Measurements from ENCODE around the gene THAP2. TPM values are rescaled to one million over a fixed set of nuclear protein-coding genes. Genes with fewer than 3 reads are reported as not detected.
"Not testable (repeated sequence)": the region's sequence is repeated elsewhere in the genome, so short reads cannot be mapped to it uniquely, and the experiment has no call there.

Gene THAP2
- total RNA-seq, 2 donors from 2014 or later: 2.4 to 4.8 TPM

GRCh38 chr12:71693126-71693525 lies 29.0 kb downstream of the THAP2 start:
- no peak for DNase-seq (ENCODE audit: low spot score)
- 98% methylated on average over 7 of the region's 7 CpGs for WGBS
- intact Hi-C loops (cut with DNase I): no loop called here
- no peaks in the 10 kb centered on the region for H3K36me3 ChIP-seq
- H3K4me3 ChIP-seq: no peak overlapping the region
- H3K9me3 ChIP-seq: no peaks in the 10 kb centered on the region
- H3K4me1 ChIP-seq (replicated peaks): no peaks in the 10 kb centered on the region
- TF ChIP-seq, protein P1, sequence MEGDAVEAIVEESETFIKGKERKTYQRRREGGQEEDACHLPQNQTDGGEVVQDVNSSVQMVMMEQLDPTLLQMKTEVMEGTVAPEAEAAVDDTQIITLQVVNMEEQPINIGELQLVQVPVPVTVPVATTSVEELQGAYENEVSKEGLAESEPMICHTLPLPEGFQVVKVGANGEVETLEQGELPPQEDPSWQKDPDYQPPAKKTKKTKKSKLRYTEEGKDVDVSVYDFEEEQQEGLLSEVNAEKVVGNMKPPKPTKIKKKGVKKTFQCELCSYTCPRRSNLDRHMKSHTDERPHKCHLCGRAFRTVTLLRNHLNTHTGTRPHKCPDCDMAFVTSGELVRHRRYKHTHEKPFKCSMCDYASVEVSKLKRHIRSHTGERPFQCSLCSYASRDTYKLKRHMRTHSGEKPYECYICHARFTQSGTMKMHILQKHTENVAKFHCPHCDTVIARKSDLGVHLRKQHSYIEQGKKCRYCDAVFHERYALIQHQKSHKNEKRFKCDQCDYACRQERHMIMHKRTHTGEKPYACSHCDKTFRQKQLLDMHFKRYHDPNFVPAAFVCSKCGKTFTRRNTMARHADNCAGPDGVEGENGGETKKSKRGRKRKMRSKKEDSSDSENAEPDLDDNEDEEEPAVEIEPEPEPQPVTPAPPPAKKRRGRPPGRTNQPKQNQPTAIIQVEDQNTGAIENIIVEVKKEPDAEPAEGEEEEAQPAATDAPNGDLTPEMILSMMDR (IDR thresholded peaks at IDR 0.05): no peak
- TF ChIP-seq POLR2AphosphoS5 (IDR thresholded peaks at IDR 0.05): no peak
- TF ChIP-seq POLR2A (IDR thresholded peaks at IDR 0.05): no peak
- H3K27ac ChIP-seq: no peak overlapping the region
- no peaks in the 10 kb centered on the region for H3K27me3 ChIP-seq (replicated peaks; ENCODE audit: insufficient read depth)

- intact Hi-C loops (cut with DNase I); H3K4me3 ChIP-seq; H3K9me3 ChIP-seq; DNase-seq (ENCODE audit: low spot score); H3K27ac ChIP-seq; H3K4me1 ChIP-seq (replicated peaks); H3K27me3 ChIP-seq (replicated peaks; ENCODE audit: insufficient read depth); H3K36me3 ChIP-seq: not testable (repeated sequence)
- WGBS: 95% methylated on average over 5 of the region's 5 CpGs
These were observed 29.6 kb downstream of the THAP2 start for GRCh38 chr12:71693651-71694050.

GRCh38 chr12:71694099-71694820 lies 30.2 kb downstream of the THAP2 start:
- TF ChIP-seq POLR2AphosphoS5 (IDR thresholded peaks at IDR 0.05): no peak
- no peak for TF ChIP-seq POLR2A (IDR thresholded peaks at IDR 0.05)
- TF ChIP-seq, protein P1 (IDR thresholded peaks at IDR 0.05): no peak
- Histone ChIP-seq H3K27me3 (replicated peaks; ENCODE audit: insufficient read depth) (no peaks in the 10 kb centered on the region), H3K9me3 (no peaks in the 10 kb centered on the region), H3K27ac (no peak overlapping the region), H3K4me1 (replicated peaks) (no peaks in the 10 kb centered on the region), H3K36me3 (no peaks in the 10 kb centered on the region), H3K4me3 (no peak overlapping the region)
- WGBS: 94% methylated on average over 1 of the region's 1 CpG
- intact Hi-C loops (cut with DNase I): no loop called here
- DNase-seq (ENCODE audit: low spot score): no peak

DNA sequence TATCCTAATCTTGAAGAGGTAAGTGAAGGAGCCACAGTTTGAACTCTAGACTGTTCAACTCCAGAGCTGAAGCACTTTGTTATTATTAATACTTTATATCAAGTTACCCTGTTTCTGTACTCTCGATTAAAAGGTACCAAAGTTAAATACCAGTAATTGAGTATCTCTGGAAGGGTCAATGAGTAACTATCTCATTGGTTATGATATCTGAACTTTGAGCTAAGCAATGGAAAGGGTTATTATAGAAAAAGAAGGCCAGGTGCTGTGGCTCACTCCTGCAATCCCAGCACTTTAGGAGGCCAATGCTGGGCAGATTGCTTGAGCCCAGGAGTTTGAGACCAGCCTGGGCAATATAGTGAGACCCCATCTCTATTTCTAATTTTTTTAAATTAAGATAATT lies 31.7 kb downstream of the THAP2 start:
- no peak for DNase-seq (ENCODE audit: low spot score)
- no peak for TF ChIP-seq POLR2A (IDR thresholded peaks at IDR 0.05)
- no peak for TF ChIP-seq POLR2AphosphoS5 (IDR thresholded peaks at IDR 0.05)
- TF ChIP-seq, protein P1 (IDR thresholded peaks at IDR 0.05): no peak
- intact Hi-C loops (cut with DNase I): no loop called here
- Histone ChIP-seq H3K27me3 (replicated peaks; ENCODE audit: insufficient read depth) (no peaks in the 10 kb centered on the region), H3K4me1 (replicated peaks) (no peaks in the 10 kb centered on the region), H3K9me3 (no peaks in the 10 kb centered on the region), H3K27ac (no peak overlapping the region), H3K36me3 (no peaks in the 10 kb centered on the region), H3K4me3 (no peak overlapping the region)
- WGBS: 93% methylated on average over 1 of the region's 1 CpG

DNA sequence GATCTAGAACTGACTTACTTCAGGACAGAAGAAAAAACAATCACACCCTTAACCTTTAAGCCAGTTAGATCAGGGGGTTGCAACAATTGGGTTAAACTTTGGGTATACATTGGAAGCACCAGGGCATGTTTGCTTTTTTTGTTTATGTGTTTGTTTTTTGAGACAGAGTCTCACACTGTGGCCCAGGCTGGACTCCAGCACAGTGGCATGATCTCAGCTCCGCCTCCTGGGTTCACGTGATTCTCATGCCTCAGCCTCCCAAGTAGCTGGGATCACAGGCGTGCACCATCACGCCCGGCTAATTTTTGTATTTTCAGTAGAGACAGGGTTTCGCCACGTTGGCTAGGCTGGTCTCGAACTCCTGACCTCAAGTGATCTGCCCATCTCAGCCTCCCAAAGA lies 38.1 kb downstream of the THAP2 start:
- H3K9me3 ChIP-seq; H3K4me1 ChIP-seq (replicated peaks); H3K36me3 ChIP-seq; H3K27me3 ChIP-seq (replicated peaks; ENCODE audit: insufficient read depth); H3K27ac ChIP-seq; intact Hi-C loops (cut with DNase I); DNase-seq (ENCODE audit: low spot score); H3K4me3 ChIP-seq: not testable (repeated sequence)
- WGBS: 93% methylated on average over 8 of the region's 8 CpGs

DNA sequence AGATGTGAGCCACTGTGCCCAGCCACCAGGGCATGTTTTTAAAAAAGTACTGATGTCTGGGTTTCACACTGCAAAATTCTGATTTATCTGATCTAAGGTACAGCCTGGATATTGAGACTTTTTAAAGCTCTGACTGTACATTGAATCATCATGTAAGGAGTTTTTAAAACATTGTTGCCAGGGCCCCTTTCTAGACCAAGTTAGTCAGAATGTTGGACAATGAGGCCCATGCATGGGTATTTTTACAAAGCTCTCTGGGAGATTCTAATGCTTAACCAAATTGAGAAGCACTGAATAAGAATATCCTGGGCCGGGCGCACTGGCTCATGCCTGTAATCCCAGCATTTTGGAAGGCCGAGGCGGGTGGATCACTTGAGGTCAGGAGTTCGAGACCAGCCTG lies 38.5 kb downstream of the THAP2 start:
- no peak for TF ChIP-seq POLR2AphosphoS5 (IDR thresholded peaks at IDR 0.05)
- TF ChIP-seq POLR2A (IDR thresholded peaks at IDR 0.05): no peak
- TF ChIP-seq, protein P1 (IDR thresholded peaks at IDR 0.05): no peak
- WGBS: 96% methylated on average over 5 of the region's 5 CpGs
- intact Hi-C loops (cut with DNase I): no loop called here
- Histone ChIP-seq H3K36me3 (no peaks in the 10 kb centered on the region), H3K9me3 (no peaks in the 10 kb centered on the region), H3K4me1 (replicated peaks) (no peaks in the 10 kb centered on the region), H3K27ac (no peak overlapping the region), H3K4me3 (no peak overlapping the region), H3K27me3 (replicated peaks; ENCODE audit: insufficient read depth) (no peaks in the 10 kb centered on the region)
- DNase-seq (ENCODE audit: low spot score): no peak
